SK-N-SH (cell line): ENCODE data around the gene LENG8. TPM values are rescaled to one million over a fixed set of nuclear protein-coding genes. Genes with fewer than 3 reads are reported as not detected.

ENCODE experiments used
- CTCF ChIA-PET: fragments of 300-600, 350-600 bp; formaldehyde crosslinking; extraction: SDS; loops from one replicate; lab custom pipeline; 2021; lab: Yijun Ruan, JAX
- POLR2A ChIA-PET: fragments of 350-600 bp; sonication (Branson Sonifier 250); formaldehyde crosslinking; extraction: SDS; loops from one replicate; lab custom pipeline; 2020; ENCODE audit warnings: antibody characterized with exemption, inconsistent platforms; lab: Yijun Ruan, JAX
- DNase-seq: peaks from one replicate; pipeline ENCODE4 v3.0.0; 2012
- H2AFZ ChIP-seq: fragments of 200-600 bp; sonication (generic); 2 replicates; pipeline ENCODE4 v1.8.1; 2016; ENCODE audit warnings: antibody characterized with exemption, mild to moderate bottlenecking, low read depth
- H3F3A ChIP-seq: fragments of 200-600 bp; sonication (generic); replicated peaks from 2 replicates; pipeline ENCODE3; 2016; ENCODE audit warnings: antibody characterized with exemption, mild to moderate bottlenecking; ENCODE audit not compliant: insufficient read depth
- H3K27ac ChIP-seq, 2 experiments: fragments of 200-500 bp in 1 of 2; fragments of 200-600 bp in 1 of 2; sonication (Bioruptor generic) in 1 of 2; sonication (generic), shearing (Covaris generic) in 1 of 2; 2 replicates each; pipeline versions ENCODE4 v1.5.1 to v1.6.1; 2014 to 2016; ENCODE audit warnings: low read depth in 2 of 2, inconsistent platforms in 1 of 2, low read length in 1 of 2, mild to moderate bottlenecking in 1 of 2, mixed read lengths in 1 of 2
- H3K27me3 ChIP-seq: fragments of 200-600 bp; sonication (generic), shearing (Covaris generic); 2 replicates; pipeline ENCODE4 v1.6.1; 2016; ENCODE audit warnings: mixed run types; ENCODE audit not compliant: insufficient read depth
- H3K36me3 ChIP-seq, 2 experiments: fragments of 200-500 bp in 1 of 2; fragments of 200-600 bp in 1 of 2; sonication (Bioruptor generic) in 1 of 2; sonication (generic) in 1 of 2; replicated peaks in 1 of 2; 2 replicates each; pipeline versions ENCODE3 to v1.5.1; 2014 to 2016; ENCODE audit warnings: low read length in 1 of 2, mild to moderate bottlenecking in 1 of 2; ENCODE audit not compliant: insufficient read depth in 2 of 2, control insufficient read depth in 1 of 2
- H3K4me1 ChIP-seq, 2 experiments: fragments of 200-500 bp in 1 of 2; fragments of 200-600 bp in 1 of 2; sonication (Bioruptor generic) in 1 of 2; sonication (generic), shearing (Covaris generic) in 1 of 2; 2 replicates each; pipeline versions ENCODE4 v1.5.1 to v1.6.1; 2014 to 2016; ENCODE audit warnings: low read depth in 1 of 2, low read length in 1 of 2, mixed run types in 1 of 2; ENCODE audit not compliant: insufficient read depth in 2 of 2, control insufficient read depth in 1 of 2
- H3K4me2 ChIP-seq: fragments of 200-600 bp; sonication (generic), shearing (Covaris generic); 2 replicates; pipeline ENCODE4 v1.6.1; 2017; ENCODE audit warnings: mixed run types
- H3K4me3 ChIP-seq, 2 experiments: fragments of 200-500 bp in 1 of 2; fragments of 200-600 bp in 1 of 2; sonication (Bioruptor generic) in 1 of 2; sonication (generic), shearing (Covaris generic) in 1 of 2; 2 replicates each; pipeline versions ENCODE4 v1.5.1 to v1.8.1; 2014 to 2016; ENCODE audit warnings: low read depth in 2 of 2, inconsistent platforms in 1 of 2, low read length in 1 of 2, mild to moderate bottlenecking in 1 of 2, mixed read lengths in 1 of 2, moderate library complexity in 1 of 2
- H3K79me2 ChIP-seq: fragments of 200-600 bp; sonication (generic); 2 replicates; pipeline ENCODE4 v1.8.1; 2017; ENCODE audit warnings: mild to moderate bottlenecking; ENCODE audit not compliant: insufficient read depth
- H3K9ac ChIP-seq: fragments of 200-600 bp; sonication (generic); 2 replicates; pipeline ENCODE4 v1.6.1; 2017; ENCODE audit warnings: mixed run types
- H3K9me2 ChIP-seq: fragments of 200-600 bp; sonication (generic); 2 replicates; pipeline ENCODE4 v1.6.1; 2017; ENCODE audit warnings: mixed run types
- H3K9me3 ChIP-seq: fragments of 200-600 bp; sonication (generic); 2 replicates; pipeline ENCODE4 v1.6.1; 2017; ENCODE audit warnings: mixed run types, mild to moderate bottlenecking, moderate library complexity
- H4K20me1 ChIP-seq: fragments of 200-600 bp; sonication (generic); 2 replicates; pipeline ENCODE4 v1.6.1; 2017; ENCODE audit warnings: mild to moderate bottlenecking, mixed run types; ENCODE audit not compliant: insufficient read depth
- ELF1 ChIP-seq: IDR thresholded peaks from 2 replicates; pipeline ENCODE4 v1.4.0; 2012
- FOSL2 ChIP-seq: IDR thresholded peaks from 2 replicates; pipeline ENCODE4 v1.4.0; 2012; ENCODE audit warnings: low read depth, mild to moderate bottlenecking, moderate library complexity, borderline replicate concordance
- GATA2 ChIP-seq: sonication (generic); formaldehyde crosslinking; IDR thresholded peaks from 2 replicates; pipeline ENCODE4 v1.5.0; 2020; ENCODE audit warnings: mild to moderate bottlenecking, missing genetic modification reagents
- JUND ChIP-seq: IDR thresholded peaks from 2 replicates; pipeline ENCODE4 v1.4.0; 2012
- RAD21 ChIP-seq: IDR thresholded peaks from 2 replicates; pipeline ENCODE4 v1.6.1; 2012; ENCODE audit warnings: mild to moderate bottlenecking, low read length
- SIN3A ChIP-seq: IDR thresholded peaks from 2 replicates; pipeline ENCODE4 v1.6.1; 2012; ENCODE audit warnings: low read depth, mild to moderate bottlenecking, low read length, moderate library complexity, borderline replicate concordance
- TAF1 ChIP-seq: IDR thresholded peaks from 2 replicates; pipeline ENCODE4 v1.6.1; 2012; ENCODE audit warnings: low read depth, mild to moderate bottlenecking, low read length, moderate library complexity, borderline replicate concordance
- WGBS: methylation state at CpG from one replicate; pipeline ENCODE4 v1.1.6; 2017; ENCODE audit warnings: low lambda C conversion rate; 5-methylcytosine and 5-hydroxymethylcytosine counted together
- polyA plus RNA-seq, 3 experiments: library from polyadenylated mRNA; depleted of rRNA; stranded (reverse); fragments of >200 nt; gene quantifications; 2 replicates each; pipeline ENCODE4 v1.2.3, GENCODE V29; 2012
- TF ChIP-seq, protein P1 (sequence below): IDR thresholded peaks from 2 replicates; pipeline ENCODE4; 2012
- TF ChIP-seq, protein P2 (sequence below): fragments of 200-600 bp; sonication (generic); IDR thresholded peaks from 2 replicates; pipeline ENCODE4 v1.6.1; 2017; ENCODE audit warnings: antibody characterized with exemption, mild to moderate bottlenecking, moderate library complexity

The LENG8 gene
- polyA plus RNA-seq, 1 of the 3 experiments (the other 2 are of a cell fraction), result 84.0 TPM

DNA sequence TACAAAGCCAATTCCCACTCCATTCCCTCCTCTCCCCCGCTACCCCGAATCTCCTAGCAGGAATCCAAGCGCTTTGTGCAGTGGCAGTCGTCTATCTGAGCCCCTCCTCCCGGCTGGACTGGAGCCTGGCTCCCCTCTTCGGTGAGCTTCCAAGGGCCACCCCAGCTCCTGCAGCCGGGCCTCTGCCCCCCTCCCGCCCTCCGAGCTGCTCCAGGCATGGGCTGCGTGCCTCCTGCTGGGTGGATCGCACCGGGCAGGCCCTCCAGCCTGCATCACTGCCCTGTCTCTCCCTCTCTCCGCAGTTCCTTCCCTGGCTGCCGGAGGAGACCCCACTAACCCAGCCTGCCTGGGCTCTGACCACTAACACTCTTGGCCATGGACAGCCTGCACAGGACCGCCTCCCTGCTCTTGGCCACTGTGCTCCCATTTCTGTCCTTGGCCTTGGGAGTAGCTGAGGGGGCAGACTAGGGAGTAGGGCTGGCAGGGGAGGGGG is 12.9 kb upstream of the LENG8 start:
- Histone ChIP-seq H3K9ac (no peak overlapping the region), H3K9me2 (no peaks in the 10 kb centered on the region), H2AFZ (no peak overlapping the region), H3K4me2 (no peak overlapping the region), H3K27me3 (no peaks in the 10 kb centered on the region), H4K20me1 (peaks cover 17% of the 10 kb centered on the region; the same call in 1 of the 2 replicates), H3K4me1 (peaks cover 0 to 5% of the 10 kb centered on the region in 2 experiments; a peak in 1 of 4 replicates), H3F3A (no peaks in the 10 kb centered on the region), H3K27ac (no peak overlapping the region), H3K4me3 (no peak overlapping the region), H3K36me3 (no peaks in the 10 kb centered on the region), H3K79me2 (peaks cover 7% of the 10 kb centered on the region; the same call in 1 of the 2 replicates), H3K9me3 (no peaks in the 10 kb centered on the region)
- 91% methylated on average over 9 of the region's 15 CpGs for WGBS
- DNase-seq, result no peak
- ChIA-PET CTCF (no interaction called here), POLR2A (no interaction called here)
- no peak for TF ChIP-seq SIN3A

- peaks cover 17% of the 10 kb centered on the region; the same call in 1 of the 2 replicates for H4K20me1 ChIP-seq
- POLR2A ChIA-PET, result interaction anchor here (0.7 to 1.6 kb wide), 2 partner anchors 12 to 24 kb away, joined by 4 to 6 read pairs; partner anchors contain the start of gene LENG8
- H3K27ac ChIP-seq, result no peak overlapping the region
- WGBS, result 93% methylated on average over 10 of the region's 10 CpGs
- H3K9me3 ChIP-seq, result no peaks in the 10 kb centered on the region
- no peaks in the 10 kb centered on the region for H3F3A ChIP-seq
- H3K79me2 ChIP-seq, result peaks cover 7% of the 10 kb centered on the region; the same call in 1 of the 2 replicates
- no peak for DNase-seq
- H3K36me3 ChIP-seq, result no peaks in the 10 kb centered on the region
- no peaks in the 10 kb centered on the region for H3K27me3 ChIP-seq
- no peaks in the 10 kb centered on the region for H3K4me1 ChIP-seq
- no peak overlapping the region for H3K9ac ChIP-seq
- no peak overlapping the region for H2AFZ ChIP-seq
- no peak overlapping the region for H3K4me3 ChIP-seq
- CTCF ChIA-PET, result no interaction called here
- no peak overlapping the region for H3K4me2 ChIP-seq
- TF ChIP-seq FOSL2, result no peak
- TF ChIP-seq GATA2 (CRISPR knock-in tag), result no peak
- TF ChIP-seq TAF1, result no peak
- TF ChIP-seq, protein P1, sequence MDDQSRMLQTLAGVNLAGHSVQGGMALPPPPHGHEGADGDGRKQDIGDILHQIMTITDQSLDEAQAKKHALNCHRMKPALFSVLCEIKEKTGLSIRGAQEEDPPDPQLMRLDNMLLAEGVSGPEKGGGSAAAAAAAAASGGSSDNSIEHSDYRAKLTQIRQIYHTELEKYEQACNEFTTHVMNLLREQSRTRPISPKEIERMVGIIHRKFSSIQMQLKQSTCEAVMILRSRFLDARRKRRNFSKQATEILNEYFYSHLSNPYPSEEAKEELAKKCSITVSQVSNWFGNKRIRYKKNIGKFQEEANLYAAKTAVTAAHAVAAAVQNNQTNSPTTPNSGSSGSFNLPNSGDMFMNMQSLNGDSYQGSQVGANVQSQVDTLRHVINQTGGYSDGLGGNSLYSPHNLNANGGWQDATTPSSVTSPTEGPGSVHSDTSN, result no peak
- TF ChIP-seq, protein P2, sequence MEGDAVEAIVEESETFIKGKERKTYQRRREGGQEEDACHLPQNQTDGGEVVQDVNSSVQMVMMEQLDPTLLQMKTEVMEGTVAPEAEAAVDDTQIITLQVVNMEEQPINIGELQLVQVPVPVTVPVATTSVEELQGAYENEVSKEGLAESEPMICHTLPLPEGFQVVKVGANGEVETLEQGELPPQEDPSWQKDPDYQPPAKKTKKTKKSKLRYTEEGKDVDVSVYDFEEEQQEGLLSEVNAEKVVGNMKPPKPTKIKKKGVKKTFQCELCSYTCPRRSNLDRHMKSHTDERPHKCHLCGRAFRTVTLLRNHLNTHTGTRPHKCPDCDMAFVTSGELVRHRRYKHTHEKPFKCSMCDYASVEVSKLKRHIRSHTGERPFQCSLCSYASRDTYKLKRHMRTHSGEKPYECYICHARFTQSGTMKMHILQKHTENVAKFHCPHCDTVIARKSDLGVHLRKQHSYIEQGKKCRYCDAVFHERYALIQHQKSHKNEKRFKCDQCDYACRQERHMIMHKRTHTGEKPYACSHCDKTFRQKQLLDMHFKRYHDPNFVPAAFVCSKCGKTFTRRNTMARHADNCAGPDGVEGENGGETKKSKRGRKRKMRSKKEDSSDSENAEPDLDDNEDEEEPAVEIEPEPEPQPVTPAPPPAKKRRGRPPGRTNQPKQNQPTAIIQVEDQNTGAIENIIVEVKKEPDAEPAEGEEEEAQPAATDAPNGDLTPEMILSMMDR, result no peak
- TF ChIP-seq RAD21, result no peak
- TF ChIP-seq JUND, result no peak
- no peak for TF ChIP-seq ELF1
- H3K9me2 ChIP-seq, result no peaks in the 10 kb centered on the region
Measured at GRCh38 chr19:54436628-54437252, 12.3 kb upstream of the LENG8 start.
